Stomach (tissue), 9 donors: ENCODE results near the gene TNFRSF8. TPM values are rescaled to one million over a fixed set of nuclear protein-coding genes. Genes with fewer than 3 reads are reported as not detected.

ENCODE experiments used
- DNase-seq, 2 donors: peaks; one replicate each; pipeline versions ENCODE4 v3.0.0 to v3.0.0-alpha.2; 2013 to 2019
- H3K27ac ChIP-seq, 5 donors: fragments of 200-600 bp in 4 of 5; sonication (generic) in 4 of 5; one replicate each; pipeline ENCODE4 v1.5.1; 2013 to 2019; ENCODE audit warnings: mild to moderate bottlenecking in 1 of 5, moderate library complexity in 1 of 5
- H3K27me3 ChIP-seq, 3 donors: fragments of 200-600 bp; sonication (generic); one replicate each; pipeline ENCODE4 v1.5.1; 2017 to 2019; ENCODE audit warnings: mixed run types in 1 of 3
- H3K36me3 ChIP-seq, 4 donors: fragments of 200-600 bp; sonication (generic); 1 replicate in 3 of 4; 2 replicates in 1 of 4; pipeline ENCODE4 v1.5.1; 2016 to 2019
- H3K4me1 ChIP-seq, 4 donors: fragments of 200-600 bp; sonication (generic); one replicate each; pipeline ENCODE4 v1.5.1; 2016 to 2019
- H3K4me3 ChIP-seq, 4 donors: fragments of 200-600 bp; sonication (generic) in 3 of 4; one replicate each; pipeline ENCODE4 v1.5.1; 2016 to 2019; ENCODE audit warnings: mild to moderate bottlenecking in 1 of 4
- H3K9me3 ChIP-seq, 4 donors: fragments of 200-600 bp; sonication (generic); one replicate each; pipeline ENCODE4 v1.5.1; 2016 to 2019
- CTCF ChIP-seq, 7 experiments: fragments of 450-650 bp in 4 of 7; fragments of 200-600 bp in 3 of 7; sonication (generic) in 3 of 7; IDR thresholded peaks; one replicate each; pipeline ENCODE4 v1.5.1; 2016 to 2019; ENCODE audit warnings: antibody characterized with exemption in 7 of 7, control low read depth in 2 of 7, mild to moderate bottlenecking in 1 of 7
- EP300 ChIP-seq: sonication (generic); formaldehyde crosslinking; IDR thresholded peaks from one replicate; pipeline ENCODE4 v1.6.1; 2017; ENCODE audit warnings: antibody characterized with exemption
- POLR2A ChIP-seq, 4 donors: fragments of 450-650 bp; IDR thresholded peaks; one replicate each; pipeline ENCODE4 v1.6.1; 2016; ENCODE audit warnings: antibody characterized with exemption in 4 of 4, control low read depth in 2 of 4, mild to moderate bottlenecking in 1 of 4, moderate library complexity in 1 of 4
- POLR2AphosphoS5 ChIP-seq, 3 donors: sonication (generic); formaldehyde crosslinking; IDR thresholded peaks; one replicate each; pipeline ENCODE4 v1.6.1; 2016; ENCODE audit warnings: antibody characterized with exemption in 3 of 3
- WGBS, 5 donors: extraction: QIAGEN DNeasy Blood & Tissue Kit in 3 of 5; methylation state at CpG; one replicate each; pipeline versions ENCODE4 v1.1.5 to v1.1.7; 2013 to 2018; 5-methylcytosine and 5-hydroxymethylcytosine counted together
- intact Hi-C: fragments of 100-400 bp; cut with DNase I; formaldehyde crosslinking; loops from one replicate; pipeline ENCODE4 v1.15.1; 2023; ENCODE audit warnings: low total_unique reads
- polyA plus RNA-seq, 3 donors: library from polyadenylated mRNA; stranded (reverse); fragments of 200-250 nt; gene quantifications; one replicate each; pipeline ENCODE4 v1.2.3, GENCODE V29; 2013
- total RNA-seq, 5 donors: library from RNA; depleted of rRNA; stranded (reverse); fragments of >200 nt; gene quantifications; one replicate each; pipeline versions ENCODE4 v1.1.0 to v1.2.3, GENCODE V29; 2014 to 2016
- donor health status: healthy with polysubstance abuse.
- donor health status: Bipolar disorder and iron deficiency.
- donor health status: healthy.

TNFRSF8 gene
- total and polyA plus RNA-seq, 8 donors, result 0.18 to 2.1 (median 0.88) TPM; not detected in 2

GRCh38 chr1:12078938-12079861 lies 16.1 kb downstream of the TNFRSF8 start:
- Histone ChIP-seq H3K4me1 (peaks cover 0 to 8% (median 0%) of the 10 kb centered on the region in 4 donors), H3K27ac (no peak overlapping the region), H3K36me3 (no peaks in the 10 kb centered on the region), H3K27me3 (peaks cover 0 to 23% (median 0%) of the 10 kb centered on the region in 3 donors), H3K9me3 (peaks cover 0 to 15% (median 8%) of the 10 kb centered on the region in 4 donors), H3K4me3 (no peak overlapping the region)
- WGBS, 5 donors, result 26 to 34% (median 31%) methylated on average over 20 to 23 of the region's 23 CpGs
- TF ChIP-seq CTCF (IDR thresholded peaks at IDR 0.05), result peak in 2 of 7 experiments; percentile 19 to 23
- TF ChIP-seq POLR2A (IDR thresholded peaks at IDR 0.05), result no peak
- intact Hi-C loops, result no loop called here
- DNase-seq, result peak in 1 of 2 donors; percentile 77

GRCh38 chr1:12080156-12080555 lies 17.1 kb downstream of the TNFRSF8 start:
- WGBS, 5 donors, result 68 to 78% (median 70%) methylated on average over 6 of the region's 6 CpGs
- H3K27me3 ChIP-seq, result peaks cover 0 to 23% (median 0%) of the 10 kb centered on the region in 3 donors
- no peaks in the 10 kb centered on the region for H3K36me3 ChIP-seq
- intact Hi-C loops, result no loop called here
- H3K4me1 ChIP-seq, result peaks cover 0 to 8% (median 0%) of the 10 kb centered on the region in 4 donors
- no peak for DNase-seq
- TF ChIP-seq CTCF (IDR thresholded peaks at IDR 0.05) (no peak), POLR2AphosphoS5 (IDR thresholded peaks at IDR 0.05) (no peak), POLR2A (IDR thresholded peaks at IDR 0.05) (no peak), EP300 (no peak)
- H3K4me3 ChIP-seq, result no peak overlapping the region
- H3K9me3 ChIP-seq, result peaks cover 0 to 15% (median 8%) of the 10 kb centered on the region in 4 donors
- no peak overlapping the region for H3K27ac ChIP-seq

GRCh38 chr1:12080773-12081556 lies 17.9 kb downstream of the TNFRSF8 start:
- WGBS, 5 donors, result 90 to 95% (median 92%) methylated on average over 8 to 9 of the region's 9 CpGs
- Histone ChIP-seq H3K27ac (no peak overlapping the region), H3K9me3 (peaks cover 0 to 15% (median 8%) of the 10 kb centered on the region in 4 donors), H3K4me3 (no peak overlapping the region), H3K36me3 (no peaks in the 10 kb centered on the region), H3K27me3 (peaks cover 0 to 23% (median 0%) of the 10 kb centered on the region in 3 donors), H3K4me1 (peaks cover 0 to 8% (median 0%) of the 10 kb centered on the region in 4 donors)
- DNase-seq, result no peak
- intact Hi-C loops, result no loop called here
- no peak for TF ChIP-seq CTCF (IDR thresholded peaks at IDR 0.05)
- TF ChIP-seq POLR2A (IDR thresholded peaks at IDR 0.05), result no peak
- no peak for TF ChIP-seq EP300
- TF ChIP-seq POLR2AphosphoS5 (IDR thresholded peaks at IDR 0.05), result no peak

GRCh38 chr1:12081648-12082396 lies 18.7 kb downstream of the TNFRSF8 start:
- WGBS, 5 donors, result 87 to 95% (median 89%) methylated on average over 7 of the region's 7 CpGs
- peaks cover 0 to 15% (median 8%) of the 10 kb centered on the region in 4 donors for H3K9me3 ChIP-seq
- peaks cover 0 to 23% (median 0%) of the 10 kb centered on the region in 3 donors for H3K27me3 ChIP-seq
- no peak for DNase-seq
- no peak overlapping the region for H3K27ac ChIP-seq
- H3K4me1 ChIP-seq, result peaks cover 0 to 8% (median 0%) of the 10 kb centered on the region in 4 donors
- no peak overlapping the region for H3K4me3 ChIP-seq
- no peaks in the 10 kb centered on the region for H3K36me3 ChIP-seq
- TF ChIP-seq POLR2AphosphoS5 (IDR thresholded peaks at IDR 0.05) (no peak), EP300 (no peak), POLR2A (IDR thresholded peaks at IDR 0.05) (no peak), CTCF (IDR thresholded peaks at IDR 0.05) (no peak)
- intact Hi-C loops, result no loop called here
